Measurements from ENCODE around the gene TAF11L12.
"Not testable (repeated sequence)": the region's sequence is repeated elsewhere in the genome, so short reads cannot be mapped to it uniquely, and the experiment has no call there.

TAF11L12 gene

GRCh38 chr5:17610092-17610491 lies at the start of gene TAF11L12:
Gene TAF11L12, plus strand, starts transcription at chr5:17610392.
- not testable (repeated sequence) for DNase-seq

GRCh38 chr5:17585658-17586057 lies 24.5 kb upstream of the TAF11L12 start, which contains the start of gene TAF11L7:
Gene TAF11L7, minus strand, starts transcription at chr5:17585758.
- not testable (repeated sequence) for DNase-seq

DNA sequence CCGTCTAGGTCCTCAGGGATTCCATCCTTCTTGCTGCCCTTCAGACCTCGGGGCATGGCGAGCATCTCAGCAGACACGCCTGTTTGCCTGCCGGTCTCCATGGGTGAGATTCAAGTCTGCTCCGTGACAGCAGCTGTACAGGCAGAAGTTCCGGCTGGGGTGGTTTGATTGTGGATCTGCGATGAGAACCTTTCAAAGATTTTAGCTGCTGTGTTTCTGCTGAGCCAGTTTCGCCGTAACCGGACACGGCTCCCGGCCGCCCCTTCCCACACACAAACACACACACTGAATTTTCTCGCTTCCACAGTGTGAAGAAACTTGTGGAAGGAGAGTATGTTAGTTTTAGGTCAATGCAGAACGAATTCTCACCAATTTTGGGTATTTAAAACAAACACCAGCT lies 19.3 kb upstream of the TAF11L12 start, which contains the start of gene TAF11L8:
TAF11L8 (minus strand) TSS at position 101 of the 400 bp plus-strand sequence.
- not testable (repeated sequence) for DNase-seq

GRCh38 chr5:17594255-17594654 lies 15.9 kb upstream of the TAF11L12 start, which contains the start of gene TAF11L9:
Gene TAF11L9, minus strand, starts transcription at chr5:17594394.
- not testable (repeated sequence) for DNase-seq

DNA sequence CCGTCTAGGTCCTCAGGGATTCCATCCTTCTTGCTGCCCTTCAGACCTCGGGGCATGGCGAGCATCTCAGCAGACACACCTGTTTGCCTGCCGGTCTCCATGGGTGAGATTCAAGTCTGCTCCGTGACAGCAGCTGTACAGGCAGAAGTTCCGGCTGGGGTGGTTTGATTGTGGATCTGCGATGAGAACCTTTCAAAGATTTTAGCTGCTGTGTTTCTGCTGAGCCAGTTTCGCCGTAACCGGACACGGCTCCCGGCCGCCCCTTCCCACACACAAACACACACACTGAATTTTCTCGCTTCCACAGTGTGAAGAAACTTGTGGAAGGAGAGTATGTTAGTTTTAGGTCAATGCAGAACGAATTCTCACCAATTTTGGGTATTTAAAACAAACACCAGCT lies 12.5 kb upstream of the TAF11L12 start, which contains the start of gene TAF11L10:
TAF11L10 (minus strand) TSS at position 101 of the 400 bp plus-strand sequence.
- not testable (repeated sequence) for DNase-seq

- DNase-seq: not testable (repeated sequence)
Measured at GRCh38 chr5:17603880-17604279, 6.3 kb upstream of the TAF11L12 start, which contains the start of gene TAF11L11. Gene TAF11L11, plus strand, starts transcription at chr5:17604183.

DNA sequence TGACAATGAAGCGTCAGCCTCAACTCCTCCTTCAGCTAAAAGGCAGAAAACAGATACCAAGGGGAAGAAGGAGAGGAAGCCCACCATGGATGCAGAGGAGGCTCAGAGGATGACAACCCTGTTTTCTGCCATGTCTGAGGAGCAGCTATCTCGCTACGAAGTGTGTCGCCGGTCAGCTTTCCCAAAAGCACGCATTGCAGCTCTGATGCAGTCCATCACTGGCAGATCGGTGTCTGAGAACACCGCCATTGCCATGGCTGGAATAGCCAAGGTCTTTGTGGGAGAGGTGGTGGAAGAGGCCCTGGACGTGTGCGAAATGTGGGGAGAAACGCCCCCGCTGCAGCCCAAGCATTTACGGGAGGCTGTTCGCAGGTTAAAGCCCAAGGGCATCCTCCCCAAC lies 5.2 kb upstream of the TAF11L12 start:
- DNase-seq: no peak

GRCh38 chr5:17607461-17607860 lies 2.7 kb upstream of the TAF11L12 start:
- not testable (repeated sequence) for DNase-seq

DNA sequence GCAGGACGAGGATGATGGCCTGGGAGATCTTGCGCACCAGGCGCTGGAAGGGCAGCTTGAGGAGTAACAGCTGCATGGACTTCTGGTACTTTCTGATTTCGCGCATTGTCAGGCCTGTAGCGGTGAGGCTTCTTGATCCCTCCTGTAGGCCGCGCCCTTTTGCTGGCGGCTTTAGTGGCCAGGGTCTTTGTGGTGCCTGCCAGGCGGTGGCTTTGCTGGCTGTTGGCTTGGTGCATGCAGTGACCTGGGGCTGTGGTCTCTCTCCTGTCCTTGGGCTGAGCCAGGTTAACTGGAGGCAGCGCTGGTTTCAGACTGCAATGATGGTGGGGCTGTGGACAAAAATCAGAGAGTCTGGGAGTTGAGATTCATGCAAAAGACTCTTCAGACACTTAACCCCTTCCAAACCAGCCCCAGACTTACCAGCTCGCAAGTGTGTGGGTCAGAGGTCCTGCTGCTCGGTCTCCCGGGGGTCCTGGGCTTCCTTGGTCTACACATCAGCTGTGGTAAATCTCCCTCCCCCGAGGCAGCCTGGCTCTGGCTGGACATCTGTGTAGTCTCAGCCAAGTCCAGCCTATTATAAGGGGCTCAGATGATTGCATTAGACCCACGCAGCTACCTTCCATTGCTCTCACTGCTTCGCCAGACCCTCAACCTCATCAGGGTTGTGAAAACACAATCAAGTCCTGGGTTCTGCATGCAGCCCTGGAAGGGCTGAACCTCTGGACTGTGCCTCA lies 4.8 kb downstream of the TAF11L12 start:
- no peak for DNase-seq

DNA sequence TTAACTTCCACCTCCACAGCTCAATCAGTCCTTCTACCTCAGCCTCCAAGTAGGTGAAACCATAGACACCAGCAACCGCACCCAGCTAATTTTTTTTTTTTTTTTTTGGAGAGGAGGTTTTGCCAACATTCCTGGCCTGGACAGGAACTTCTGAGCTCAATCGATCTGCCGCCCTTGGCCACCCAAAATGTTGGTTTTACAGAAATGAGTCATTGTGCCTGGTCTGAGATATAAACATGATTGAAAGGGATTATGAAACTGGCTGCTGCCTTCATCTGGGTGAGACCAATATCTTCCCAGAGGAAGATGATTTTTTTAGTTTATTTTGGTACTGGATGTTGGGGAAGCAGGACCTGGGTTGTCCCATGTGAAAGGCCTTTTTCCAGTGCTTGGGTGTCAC lies 9.2 kb downstream of the TAF11L12 start:
- DNase-seq: no peak

GRCh38 chr5:17620627-17621026 lies 10.4 kb downstream of the TAF11L12 start:
- no peak for DNase-seq

GRCh38 chr5:17625686-17626085 lies 15.5 kb downstream of the TAF11L12 start:
- no peak for DNase-seq

GRCh38 chr5:17631788-17632187 lies 21.6 kb downstream of the TAF11L12 start, which contains the start of gene TAF11L13:
Gene TAF11L13, plus strand, starts transcription at chr5:17632088.
- DNase-seq: not testable (repeated sequence)

DNA sequence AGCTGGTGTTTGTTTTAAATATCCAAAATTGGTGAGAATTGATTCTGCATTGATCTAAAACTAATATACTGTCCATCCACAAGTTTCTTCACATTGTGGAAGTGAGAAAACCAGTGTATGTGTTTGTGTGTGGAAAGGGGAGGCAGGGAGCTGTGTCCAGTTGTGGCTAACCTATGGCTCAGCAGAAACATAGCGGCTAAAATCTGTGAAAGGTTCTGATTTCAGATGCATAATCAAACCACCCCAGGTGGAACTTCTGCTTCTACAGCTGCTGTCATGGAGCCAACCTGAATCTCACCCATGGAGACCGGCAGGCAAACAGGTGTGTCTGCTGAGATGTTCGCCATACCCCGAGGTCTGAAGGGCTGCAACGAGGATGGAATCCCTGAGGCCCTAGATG lies 24.0 kb downstream of the TAF11L12 start, which contains the start of gene TAF11L14:
TAF11L14 (plus strand) TSS at position 301 of the 400 bp plus-strand sequence.
- DNase-seq: no peak

- not testable (repeated sequence) for DNase-seq
Measured at GRCh38 chr5:17649232-17649631, 39.0 kb downstream of the TAF11L12 start.

- not testable (repeated sequence) for DNase-seq
Measured at GRCh38 chr5:17655201-17655759, 45.1 kb downstream of the TAF11L12 start.

DNA sequence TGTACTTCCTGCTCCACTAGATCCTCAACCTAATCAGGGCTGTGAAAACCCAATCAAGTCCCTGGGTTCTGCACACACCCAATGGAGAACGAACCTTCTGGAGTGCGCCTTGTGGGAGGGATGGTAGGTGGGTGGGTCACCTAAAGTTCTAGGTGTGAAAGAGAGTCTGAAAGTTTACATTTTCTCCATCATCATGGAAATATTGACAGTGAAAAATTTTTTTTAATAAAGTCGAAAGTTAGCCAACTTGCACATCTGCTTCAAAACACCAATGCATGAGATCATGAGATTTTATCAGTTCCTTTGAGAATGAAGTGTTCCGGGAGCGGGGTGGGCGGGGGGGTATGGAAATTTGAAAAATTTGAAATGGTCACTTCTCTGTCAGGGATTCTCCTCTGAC lies 45.7 kb downstream of the TAF11L12 start:
- no peak for DNase-seq

Data from NCI-H1694 treated with DMSO at 0.1 percent for 48 hours (cell line).